ENCODE data around the gene C12orf42.

DNA sequence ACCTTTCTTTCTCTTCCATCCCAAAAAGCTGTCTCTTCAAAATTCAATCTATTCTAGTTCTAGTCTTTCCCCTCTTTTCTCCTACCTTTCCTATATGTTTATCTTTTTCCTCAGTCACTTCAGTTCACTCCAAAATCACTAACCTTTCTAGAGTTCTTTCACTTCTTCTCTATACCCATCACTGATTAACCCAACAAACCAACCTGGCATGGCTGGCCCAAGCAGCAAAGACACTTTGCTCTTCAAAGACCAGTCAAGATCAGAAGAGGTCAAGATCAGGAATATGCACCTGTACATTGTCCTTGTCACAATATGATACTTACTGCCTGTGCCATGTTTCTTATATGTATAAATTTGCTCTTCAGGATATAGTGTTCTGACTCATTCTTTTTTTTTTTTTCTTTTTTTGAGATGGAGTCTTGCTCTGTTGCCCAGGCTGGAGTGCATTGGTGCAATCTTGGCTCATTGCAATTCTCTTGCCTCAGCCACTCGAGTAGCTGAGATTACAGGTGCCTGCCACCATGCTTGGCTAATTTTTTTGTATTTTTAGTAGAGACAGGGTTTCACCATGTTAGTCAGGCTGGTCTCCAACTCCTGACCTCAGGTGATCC, 112.9 kb downstream of the C12orf42 start:
- TF ChIP-seq POLR2AphosphoS5 (IDR thresholded peaks at IDR 0.05) = no peak
- TF ChIP-seq, protein P1, sequence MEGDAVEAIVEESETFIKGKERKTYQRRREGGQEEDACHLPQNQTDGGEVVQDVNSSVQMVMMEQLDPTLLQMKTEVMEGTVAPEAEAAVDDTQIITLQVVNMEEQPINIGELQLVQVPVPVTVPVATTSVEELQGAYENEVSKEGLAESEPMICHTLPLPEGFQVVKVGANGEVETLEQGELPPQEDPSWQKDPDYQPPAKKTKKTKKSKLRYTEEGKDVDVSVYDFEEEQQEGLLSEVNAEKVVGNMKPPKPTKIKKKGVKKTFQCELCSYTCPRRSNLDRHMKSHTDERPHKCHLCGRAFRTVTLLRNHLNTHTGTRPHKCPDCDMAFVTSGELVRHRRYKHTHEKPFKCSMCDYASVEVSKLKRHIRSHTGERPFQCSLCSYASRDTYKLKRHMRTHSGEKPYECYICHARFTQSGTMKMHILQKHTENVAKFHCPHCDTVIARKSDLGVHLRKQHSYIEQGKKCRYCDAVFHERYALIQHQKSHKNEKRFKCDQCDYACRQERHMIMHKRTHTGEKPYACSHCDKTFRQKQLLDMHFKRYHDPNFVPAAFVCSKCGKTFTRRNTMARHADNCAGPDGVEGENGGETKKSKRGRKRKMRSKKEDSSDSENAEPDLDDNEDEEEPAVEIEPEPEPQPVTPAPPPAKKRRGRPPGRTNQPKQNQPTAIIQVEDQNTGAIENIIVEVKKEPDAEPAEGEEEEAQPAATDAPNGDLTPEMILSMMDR (IDR thresholded peaks at IDR 0.05) = no peak
- no peak for TF ChIP-seq POLR2A (IDR thresholded peaks at IDR 0.05)
- TF ChIP-seq EP300 (IDR thresholded peaks at IDR 0.05) = no peak

All from sigmoid colon (tissue), 4 donors.